COR-L47 (cell line): Measurements from ENCODE around the gene HUNK.
A peak's percentile ranks its signal among the peaks of the same experiment; 100 is the strongest.
"Not testable (repeated sequence)": the region's sequence is repeated elsewhere in the genome, so short reads cannot be mapped to it uniquely, and the experiment has no call there.

Experiments
- DNase-seq: peaks from one replicate; lab custom pipeline; 2025; lab: John Stamatoyannopoulos, UW

Gene HUNK

DNA sequence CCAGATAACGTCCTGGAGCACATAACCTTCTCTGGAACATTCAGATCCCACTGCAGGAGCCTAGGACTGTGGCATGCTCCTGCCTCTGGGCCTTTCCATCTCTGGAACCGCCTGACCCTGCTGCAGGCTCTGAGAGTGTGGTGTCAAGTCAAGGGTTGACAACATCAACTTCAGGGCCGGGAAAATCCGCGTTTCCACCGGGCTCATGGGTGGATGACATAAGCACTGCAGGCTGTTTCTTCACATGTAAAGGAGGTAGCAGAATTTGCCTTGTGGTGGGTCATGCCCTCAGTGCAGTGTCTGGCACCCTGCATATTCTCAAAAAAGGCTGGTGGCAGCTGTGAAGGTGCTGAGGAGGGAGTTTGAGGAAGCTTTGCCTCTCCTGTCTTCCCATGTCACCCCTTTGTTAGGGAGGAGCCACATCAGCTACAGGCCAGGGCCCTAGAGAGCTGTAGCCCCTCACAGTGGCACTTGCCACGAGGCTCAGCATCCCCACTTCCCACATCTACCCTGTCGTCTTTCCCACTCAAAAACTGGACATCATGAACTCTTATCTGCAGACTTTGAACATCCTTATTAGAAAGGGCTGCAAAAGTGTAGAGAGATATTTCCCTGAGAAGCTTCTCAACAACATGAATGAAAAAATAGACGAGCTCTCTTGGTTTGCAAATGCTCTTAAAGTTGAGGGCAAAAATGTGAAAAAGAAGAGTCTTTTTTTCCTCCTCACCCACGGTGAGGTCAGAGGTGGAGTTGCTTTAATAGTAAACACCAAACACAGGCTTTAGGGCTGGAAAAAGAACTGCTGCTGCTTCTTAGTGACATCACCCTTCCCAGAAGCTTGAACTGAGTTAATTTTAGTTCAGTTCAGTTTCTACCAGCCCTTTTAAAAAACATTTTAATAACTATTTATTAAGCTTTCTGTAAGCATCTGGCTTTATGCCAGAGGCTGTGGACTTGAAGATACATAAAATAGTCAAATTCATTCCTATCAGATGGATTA is 121.3 kb downstream of the HUNK start:
- DNase-seq, result no peak

DNA sequence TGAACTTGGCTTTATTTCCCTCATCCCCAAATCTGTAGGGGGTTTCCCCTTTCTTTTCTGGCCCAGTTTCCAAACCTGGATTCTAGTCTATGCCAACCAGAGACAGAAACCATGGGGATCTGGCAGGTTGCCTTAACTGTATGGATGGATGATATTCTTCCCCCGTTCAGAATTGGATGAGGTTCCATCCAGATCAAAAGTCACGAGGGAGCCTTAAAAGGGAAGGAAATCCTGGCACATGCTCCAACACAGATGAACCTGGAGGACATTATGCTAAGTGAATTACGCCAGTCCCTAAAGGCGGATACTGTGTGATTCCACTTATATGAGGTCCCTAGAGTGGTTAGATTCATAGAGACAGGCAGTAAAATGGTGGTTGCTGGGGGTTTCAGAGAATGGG is 124.4 kb downstream of the HUNK start:
- no peak for DNase-seq

DNA sequence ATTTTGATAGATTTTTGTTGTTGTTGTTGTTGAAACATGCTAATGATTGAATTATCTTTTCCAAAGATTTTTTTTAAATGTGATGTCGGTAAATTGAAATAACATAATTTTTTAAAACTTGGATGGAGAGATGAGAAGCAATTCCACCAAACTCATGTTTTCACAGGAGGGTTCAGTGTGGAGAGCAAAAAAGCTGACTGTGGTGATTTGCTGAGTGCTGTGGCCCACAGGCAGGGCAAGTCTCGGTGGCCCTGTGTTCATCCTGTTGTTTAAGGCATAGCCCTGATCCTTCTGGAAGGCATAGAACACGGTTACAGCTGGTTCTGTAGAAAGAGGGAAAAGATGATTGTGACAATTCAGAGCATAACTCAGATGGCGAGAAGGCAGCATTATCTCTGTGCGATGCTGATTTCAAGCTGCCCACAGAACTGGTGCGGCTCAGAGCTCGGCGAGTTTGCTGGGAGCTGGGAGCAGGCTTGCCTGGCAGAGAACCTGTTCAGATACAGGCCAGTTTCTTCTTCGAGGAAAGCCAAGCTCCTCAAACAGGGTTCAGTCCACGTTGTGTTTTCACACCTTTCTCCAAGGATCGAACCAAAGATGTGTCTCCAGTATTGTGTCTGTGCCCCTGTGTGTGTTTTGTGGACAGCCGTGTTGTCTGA is 127.1 kb downstream of the HUNK start:
- DNase-seq, result no peak

DNA sequence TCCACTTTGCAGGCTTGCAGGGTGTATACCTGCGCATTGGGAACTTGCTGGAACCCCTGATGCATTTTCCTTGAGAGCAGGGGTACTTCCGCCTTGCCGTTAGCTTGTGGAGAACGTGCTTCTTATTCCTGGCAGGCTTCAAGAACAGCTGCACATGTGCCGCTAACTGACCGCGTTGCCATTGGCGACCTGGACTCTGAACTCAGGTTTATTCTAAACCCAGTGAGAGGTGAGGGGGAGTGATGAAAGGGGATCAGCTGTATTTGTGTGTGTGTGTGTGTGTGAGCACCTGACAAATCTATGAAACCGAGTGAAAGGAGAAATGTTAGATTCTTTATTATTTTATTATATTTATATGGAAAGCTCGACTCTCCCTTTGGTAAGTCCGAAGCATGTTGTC is 128.6 kb downstream of the HUNK start:
- no peak for DNase-seq

DNA sequence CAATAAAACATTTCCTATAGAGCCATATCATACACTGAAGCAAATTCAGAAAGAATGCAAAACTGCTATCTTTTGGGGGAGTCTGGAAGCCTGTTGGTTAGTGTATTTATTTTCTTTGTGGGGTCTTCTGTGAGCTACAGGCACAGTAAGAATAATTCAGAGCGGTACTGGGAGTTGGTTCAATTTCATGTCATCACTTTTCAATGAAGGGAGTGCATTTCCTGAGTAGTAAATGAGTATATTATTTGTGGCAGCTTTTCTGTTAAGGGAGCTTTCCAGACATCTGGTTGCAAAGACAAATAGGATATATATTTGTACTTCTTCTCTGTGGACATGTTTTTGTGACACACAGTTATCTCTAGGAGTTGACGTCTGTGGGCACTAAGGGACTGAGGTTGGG is 130.6 kb downstream of the HUNK start:
- no peak for DNase-seq

DNA sequence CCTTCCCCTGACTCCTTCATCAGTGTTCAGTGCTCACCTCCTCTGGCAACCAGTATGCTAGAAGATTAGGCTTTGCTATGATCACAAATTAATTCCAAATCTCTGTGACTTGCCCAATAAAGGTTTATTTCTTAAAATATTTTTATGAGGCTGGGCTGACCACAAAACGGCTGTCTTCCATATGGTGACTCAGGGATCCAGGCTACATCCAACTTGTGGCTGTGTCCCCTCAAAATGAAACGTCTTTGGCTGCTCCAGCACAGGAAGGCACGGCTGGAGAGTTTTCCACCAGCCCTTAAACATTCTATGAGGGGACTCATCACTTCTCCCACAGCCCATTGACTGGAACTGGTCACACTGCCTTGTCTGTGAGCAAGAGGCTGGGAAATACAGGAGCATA is 131.5 kb downstream of the HUNK start:
- DNase-seq, result no peak

DNA sequence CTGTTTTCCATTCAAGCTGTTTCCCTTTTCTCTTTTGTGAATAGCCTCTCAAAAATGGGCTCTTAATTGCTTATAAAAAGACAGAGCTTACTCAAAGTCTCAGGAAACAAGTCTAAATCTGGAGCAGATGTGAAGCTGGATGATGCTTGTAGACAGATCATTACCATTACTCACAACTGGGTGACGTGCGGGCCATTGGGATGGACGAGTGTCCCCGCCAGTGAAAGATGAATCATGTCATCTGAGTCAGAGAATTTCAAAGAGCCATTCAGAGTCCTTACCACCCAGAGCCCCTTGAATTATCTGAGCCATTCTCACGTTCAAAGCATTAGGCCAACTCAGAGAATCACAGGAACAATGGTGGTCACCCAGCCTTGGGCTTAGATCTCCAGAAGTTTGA is 134.6 kb downstream of the HUNK start:
- no peak for DNase-seq

DNA sequence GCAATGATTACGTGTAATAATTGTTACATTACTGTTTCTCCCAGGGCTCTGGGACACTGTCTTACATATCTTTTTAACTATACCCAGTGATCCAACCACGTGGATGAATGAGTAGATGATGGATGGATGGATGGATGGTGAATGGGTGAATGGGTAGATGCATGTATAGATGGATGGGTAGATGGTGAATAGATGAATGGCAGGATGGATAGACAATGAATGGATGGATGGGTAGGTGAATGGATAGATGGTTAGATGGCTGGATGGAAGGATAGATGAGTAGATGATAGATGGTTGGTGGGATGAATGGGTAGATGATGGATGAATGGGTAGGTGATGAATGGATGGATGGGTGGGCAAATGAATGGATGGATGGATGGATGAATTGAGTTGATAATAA is 135.9 kb downstream of the HUNK start:
- no peak for DNase-seq

DNA sequence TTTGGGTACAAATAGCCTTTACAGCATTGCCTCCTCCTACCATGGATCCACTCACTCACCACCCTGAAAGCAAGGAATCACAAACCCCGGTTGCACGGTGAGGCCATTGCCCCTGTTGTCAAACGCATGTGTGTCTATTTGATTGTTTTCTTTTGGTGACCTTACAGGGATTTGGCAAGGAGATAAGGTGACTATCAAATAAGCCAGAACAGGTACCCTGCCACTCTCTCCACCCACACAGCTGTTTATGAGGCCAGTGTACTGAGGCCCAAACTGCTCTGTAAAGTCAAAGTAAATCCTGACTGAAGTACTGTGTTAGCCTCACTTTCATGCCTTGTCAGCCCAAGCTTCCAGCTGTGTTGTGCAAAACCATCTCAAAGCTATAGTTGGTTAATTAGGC is 136.4 kb downstream of the HUNK start:
- no peak for DNase-seq

DNA sequence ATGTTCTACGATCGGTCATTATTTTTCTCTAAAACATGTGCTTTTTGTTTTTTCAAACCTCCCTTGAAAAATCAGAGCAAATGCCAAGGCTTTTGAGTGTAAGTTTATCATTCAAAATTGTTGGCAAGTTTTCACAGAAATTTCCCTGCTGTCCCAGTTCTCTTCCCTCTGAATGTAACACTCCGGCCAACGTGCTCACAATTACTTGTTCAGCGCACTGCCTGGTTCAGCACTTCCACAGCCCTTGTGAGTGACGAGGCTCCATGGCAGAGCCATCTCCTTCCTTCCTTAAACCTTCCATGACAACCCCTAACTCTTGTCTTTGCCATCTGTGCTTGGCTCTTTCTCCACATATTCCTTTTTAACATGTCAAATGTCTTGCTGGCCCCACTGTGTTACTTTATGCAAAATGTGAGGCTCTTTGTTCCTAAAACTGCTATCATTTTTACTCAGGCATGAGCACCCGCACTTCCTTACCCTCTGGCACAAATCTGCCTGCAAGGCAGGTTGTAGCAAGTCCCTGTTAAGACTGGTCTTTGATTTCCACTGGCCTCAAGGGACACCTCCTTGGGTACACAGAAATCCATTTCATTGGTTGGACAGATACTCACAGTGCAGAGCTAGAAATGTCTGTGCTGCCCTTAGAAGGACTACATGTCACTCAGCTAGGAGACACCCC is 142.8 kb downstream of the HUNK start:
- no peak for DNase-seq

DNA sequence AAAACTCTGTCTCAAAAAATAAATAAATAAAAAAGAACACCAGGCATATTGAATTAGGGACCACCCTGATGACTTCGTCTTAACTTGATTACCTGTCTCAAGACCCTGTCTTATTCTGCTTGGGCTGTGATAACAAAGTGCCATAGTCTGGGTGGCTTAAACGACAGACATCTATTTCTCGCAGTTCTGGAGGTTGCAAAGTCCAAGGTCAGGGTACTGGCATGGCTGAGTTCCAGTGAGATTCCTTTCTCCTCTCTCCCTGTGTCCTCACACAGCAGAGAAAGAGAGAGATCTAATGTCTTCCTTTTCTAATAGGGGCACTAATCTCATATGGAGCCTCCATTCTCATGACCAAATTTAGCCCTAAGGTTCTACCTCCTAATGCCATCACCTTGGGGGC is 145.6 kb downstream of the HUNK start:
- no peak for DNase-seq

DNA sequence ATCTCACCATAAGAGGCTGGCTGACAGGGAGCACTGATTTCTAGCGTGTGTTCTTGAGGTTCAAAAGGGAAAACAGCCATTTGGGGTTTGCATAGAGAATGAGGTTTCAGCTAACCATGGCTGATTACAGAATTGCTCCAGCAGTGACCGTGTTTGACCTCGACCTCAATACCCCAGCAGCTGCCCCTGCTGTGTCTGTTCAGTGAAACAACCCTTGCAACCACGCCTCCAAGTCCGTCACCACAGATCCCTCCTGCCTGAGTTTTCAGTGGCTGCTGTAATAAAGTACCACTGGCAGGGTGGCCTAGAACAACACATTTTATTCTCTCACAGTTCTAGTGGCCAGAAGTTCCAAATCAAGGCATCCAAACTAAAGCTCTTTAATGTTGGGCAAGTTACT is 147.7 kb downstream of the HUNK start:
- no peak for DNase-seq

DNA sequence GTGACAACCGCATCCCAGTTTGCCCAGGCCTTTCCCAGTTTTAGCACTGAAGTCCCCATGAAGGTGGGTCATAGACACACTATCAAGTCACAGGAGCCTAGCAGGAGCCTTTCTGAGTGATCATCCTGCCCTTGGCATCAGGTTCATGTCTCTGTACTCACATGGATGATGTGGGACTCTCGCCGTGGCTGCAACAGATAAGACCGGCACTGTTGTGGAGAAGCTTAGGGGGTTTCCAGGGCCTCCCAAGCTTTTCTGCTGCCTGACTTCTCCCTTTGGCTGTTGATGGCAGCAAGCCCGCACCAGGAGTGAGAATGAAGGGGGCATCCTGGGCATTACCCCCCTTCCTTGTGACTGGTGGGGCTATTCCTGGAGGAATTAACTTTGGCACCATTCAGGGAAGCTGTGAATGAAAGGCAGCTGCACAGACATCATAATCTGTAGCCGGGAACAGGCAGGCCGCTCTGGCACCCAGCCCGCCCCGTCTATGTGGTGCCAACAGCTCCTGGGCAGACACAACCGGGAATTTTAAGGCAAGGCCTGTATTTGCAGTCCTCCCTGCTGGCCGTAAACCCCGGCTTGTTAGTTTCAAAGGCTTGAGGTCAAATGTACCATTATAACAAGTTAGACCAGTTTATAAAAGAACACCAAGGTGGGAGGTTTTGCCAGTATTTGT is 148.6 kb downstream of the HUNK start:
- DNase-seq, result peak; percentile 35

DNA sequence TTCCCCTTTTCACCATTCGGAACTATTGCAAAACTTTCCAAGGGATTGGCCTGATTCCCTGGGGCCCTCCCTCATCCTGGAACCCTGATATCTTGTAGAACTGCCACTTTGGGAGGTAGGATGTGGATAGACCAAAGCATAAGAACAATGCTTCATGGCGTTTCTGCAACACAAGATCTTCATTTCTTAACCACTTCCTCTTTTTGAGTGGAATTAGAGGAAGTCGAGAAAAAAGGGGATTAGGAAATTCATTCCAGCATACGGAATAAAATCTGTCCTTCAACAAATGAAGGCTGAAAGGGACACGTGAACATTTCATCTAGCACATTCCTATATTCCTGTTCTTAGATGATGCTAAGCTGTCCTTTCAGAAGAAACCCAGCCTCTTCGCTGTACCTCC is 149.3 kb downstream of the HUNK start:
- no peak for DNase-seq

DNA sequence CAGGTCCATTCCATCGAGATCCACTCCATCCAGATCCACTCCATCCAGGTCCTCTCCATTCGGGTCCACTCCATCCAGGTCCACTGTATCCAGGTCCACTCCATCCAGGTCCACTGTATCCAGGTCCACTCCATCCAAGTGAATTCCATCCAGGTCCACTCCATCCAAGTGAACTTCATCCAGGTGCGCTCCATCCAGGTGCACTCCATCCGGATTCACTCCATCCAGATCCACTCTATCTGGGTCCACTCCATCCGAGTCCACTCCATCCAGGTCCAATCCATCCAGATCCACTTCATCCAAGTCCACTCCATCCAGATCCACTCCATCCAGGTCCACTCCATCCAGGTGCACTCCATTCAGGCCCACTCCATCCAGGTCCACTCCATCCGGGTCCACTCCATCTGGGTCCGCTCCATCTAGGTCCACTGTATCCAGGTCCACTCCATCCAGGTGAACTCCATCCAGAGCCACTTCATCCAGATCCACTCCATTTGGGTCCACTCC is 157.4 kb downstream of the HUNK start:
- no peak for DNase-seq

DNA sequence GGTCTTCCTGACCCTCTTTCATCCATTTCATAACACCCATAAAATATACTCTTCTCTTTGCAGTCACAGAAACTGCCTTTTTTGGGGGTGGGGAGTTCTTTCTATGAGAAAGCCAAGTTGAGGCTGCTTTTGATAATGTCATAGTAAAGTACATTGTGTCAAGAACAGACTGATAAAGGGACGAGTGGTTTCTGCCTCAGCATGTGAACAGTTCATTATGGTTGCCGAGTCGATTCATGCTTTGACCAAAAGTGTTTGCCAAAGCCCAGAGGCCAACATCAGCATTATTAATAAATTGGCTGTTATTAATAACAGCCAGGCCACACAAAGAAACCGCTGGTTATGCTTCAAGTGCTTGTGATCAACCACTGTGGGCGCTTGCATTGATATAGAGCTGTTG is 162.0 kb downstream of the HUNK start:
- DNase-seq, result no peak

DNA sequence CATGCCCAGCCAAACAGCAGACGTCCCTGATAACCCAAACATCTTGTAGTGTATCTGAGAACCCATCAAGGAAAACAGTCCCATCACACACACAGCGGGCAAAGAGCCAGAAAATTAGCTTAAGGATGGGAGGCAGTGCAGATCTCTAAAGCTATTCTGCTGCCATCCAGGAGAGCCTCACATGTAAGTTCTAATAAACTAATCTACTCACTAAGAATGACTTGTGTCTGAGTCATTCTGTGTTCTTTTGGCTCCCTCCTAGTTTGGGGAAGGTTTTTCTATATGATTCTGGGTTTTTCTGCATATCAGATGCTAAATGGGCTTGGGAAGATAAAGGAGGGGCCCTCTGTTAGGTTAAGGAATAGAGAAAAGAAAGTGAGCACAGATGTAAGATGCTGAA is 162.8 kb downstream of the HUNK start:
- no peak for DNase-seq

DNA sequence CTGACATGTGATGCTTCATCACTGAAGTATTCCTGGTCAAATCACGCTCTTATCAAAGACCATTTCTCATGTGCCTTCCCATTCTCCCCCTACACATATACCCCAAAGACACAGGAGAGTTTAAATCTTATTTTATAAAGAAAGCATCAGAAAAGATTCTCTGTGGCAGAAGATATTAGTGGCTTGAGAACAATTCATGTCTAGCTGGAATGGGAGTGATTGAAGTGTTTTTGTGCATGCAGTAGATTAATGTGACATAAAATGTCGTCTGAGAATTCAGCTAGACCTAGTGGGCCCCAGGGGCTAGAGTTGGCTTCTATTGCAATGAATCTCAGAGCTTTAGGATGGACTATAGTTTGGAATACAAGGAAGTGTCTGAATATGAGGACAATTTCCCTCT is 163.9 kb downstream of the HUNK start:
- DNase-seq, result no peak

DNA sequence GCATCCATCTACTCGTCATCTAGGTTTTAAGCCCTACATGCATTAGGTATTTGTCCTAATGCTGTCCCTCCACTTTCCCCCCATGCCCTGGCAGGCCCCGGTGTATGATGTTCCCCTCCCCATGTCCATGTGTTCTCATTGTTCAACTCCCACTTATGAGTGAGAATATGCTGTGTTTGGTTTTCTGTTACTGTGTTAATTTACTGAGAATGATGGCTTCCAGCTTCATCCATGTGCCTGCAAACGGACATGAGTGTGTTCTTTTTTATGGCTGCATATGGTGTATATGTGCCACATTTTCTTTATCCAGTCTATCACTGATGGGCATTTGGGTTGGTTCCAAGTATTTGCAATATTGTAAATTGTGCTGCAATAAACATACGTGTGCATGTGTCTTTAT is 165.9 kb downstream of the HUNK start:
- not testable (repeated sequence) for DNase-seq

DNA sequence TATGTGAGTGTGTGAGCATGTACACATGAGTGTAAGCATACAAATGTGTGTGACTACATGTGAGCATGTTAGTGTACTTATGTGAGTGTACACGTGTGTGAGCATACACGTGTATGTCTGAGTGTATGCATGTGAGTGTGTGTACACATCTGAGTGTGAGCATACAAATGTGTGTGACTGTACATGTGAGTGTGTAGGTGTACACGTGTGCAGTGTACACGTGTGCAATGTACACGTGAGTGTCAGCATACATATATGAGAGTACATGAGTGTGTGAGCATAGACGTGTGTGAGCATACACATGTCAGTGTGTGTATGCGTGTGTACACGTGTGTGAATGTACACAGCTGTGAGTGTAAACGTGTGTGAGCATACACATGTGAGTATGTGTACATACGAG is 170.6 kb downstream of the HUNK start:
- DNase-seq, result no peak

DNA sequence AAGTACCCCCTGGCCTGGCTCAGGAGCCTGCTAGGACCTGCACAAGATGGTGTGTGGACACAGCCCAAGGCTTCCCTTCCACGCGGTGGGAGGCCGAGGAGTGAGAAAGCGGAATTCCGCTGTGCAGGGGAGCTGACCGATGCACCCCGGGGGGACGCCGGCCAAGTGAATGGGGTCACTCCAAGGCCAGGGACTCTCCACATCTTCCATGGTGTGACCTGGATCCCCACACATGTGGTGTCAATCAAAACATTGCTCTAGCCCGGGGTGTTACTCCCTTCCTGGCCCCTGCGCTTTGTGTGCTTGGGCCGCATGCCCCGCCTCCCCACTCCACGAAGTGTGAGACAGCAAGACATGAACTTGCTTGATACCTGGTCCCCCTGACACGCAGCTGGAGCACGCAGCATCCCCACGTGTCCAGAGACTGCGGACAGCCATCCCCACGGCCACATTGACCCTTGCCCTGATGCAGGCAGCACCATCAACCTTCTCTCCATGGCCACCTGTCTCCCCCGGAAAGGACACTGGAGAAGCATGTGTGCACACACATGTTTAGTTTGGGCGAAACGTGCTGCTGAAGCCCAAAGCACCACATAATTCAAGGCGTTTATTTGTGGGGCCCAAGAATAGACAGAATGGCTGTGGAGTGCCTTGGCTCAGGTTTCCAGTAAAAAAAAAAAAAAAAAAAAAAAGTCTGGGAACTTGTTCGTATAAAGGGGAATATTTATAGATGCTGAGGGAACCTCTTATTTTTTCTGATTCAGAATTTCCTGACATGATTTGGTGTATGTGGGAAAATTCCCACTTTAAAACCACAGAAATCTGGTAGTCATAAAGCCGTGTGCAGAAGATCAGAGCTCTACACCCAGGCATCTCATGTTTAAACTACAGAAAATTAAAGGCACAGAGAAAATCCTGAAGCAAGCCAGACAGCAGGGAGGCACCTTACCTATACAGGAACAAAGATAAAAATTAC is 171.7 kb downstream of the HUNK start:
- no peak for DNase-seq
